ENCODE data around the gene ZNHIT6. TPM values are rescaled to one million over a fixed set of nuclear protein-coding genes. Genes with fewer than 3 reads are reported as not detected.

The ZNHIT6 gene
- total RNA-seq, 4 donors from 2014 or later = 6.6 to 11.4 (median 7.8) TPM

DNA sequence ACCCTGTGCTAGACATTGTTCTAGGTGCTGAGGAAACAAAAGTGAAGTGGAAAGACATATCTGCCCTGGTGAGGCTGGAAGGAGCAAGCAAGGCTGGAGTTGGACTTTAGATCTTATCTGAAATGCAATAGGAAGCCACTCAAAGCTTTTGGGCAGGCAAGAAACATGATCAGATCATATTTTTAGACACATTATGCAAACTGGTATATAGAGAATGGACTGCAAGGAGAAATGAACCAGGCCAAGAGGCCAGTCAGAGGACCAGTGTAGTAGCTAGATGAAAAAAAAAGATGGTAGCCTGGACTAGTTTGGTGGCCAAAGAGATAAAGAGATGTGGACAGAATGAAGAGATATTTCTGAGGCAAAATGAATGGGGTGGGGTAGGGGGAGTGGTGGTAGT, 81.4 kb downstream of the ZNHIT6 start:
- in situ Hi-C loops (cut with MboI; ENCODE audit: low sequenced_read_pairs in 4 of 4) = no loop called here

DNA sequence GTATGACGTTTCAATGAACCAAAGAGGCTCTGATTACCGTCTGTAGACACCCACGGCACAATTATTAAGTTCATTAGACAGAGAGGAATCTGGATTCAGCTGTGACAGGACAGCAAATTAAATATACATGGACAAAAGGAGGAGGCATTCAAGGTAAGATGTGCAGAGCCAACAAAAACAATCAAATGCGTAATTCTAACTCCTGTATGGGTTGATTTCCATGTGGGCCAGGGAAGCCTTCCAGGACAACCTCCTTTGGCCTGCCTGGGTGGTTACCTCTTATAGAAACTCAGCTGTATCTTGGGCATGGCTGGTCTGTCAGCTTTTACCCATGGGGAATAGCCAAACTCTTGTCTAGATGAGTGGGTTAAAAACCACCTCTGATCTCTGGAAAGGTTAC, 83.9 kb downstream of the ZNHIT6 start:
- Histone ChIP-seq H3K36me3 (no peaks in the 10 kb centered on the region), H3K4me1 (peaks cover 34 to 35% of the 10 kb centered on the region in 2 donors), H3K4me3 (no peak overlapping the region), H3K27ac (no peak overlapping the region), H3K27me3 (no peaks in the 10 kb centered on the region), H3K9me3 (no peaks in the 10 kb centered on the region)
- ATAC-seq (no peak), DNase-seq (no peak)
- TF ChIP-seq, protein P1, sequence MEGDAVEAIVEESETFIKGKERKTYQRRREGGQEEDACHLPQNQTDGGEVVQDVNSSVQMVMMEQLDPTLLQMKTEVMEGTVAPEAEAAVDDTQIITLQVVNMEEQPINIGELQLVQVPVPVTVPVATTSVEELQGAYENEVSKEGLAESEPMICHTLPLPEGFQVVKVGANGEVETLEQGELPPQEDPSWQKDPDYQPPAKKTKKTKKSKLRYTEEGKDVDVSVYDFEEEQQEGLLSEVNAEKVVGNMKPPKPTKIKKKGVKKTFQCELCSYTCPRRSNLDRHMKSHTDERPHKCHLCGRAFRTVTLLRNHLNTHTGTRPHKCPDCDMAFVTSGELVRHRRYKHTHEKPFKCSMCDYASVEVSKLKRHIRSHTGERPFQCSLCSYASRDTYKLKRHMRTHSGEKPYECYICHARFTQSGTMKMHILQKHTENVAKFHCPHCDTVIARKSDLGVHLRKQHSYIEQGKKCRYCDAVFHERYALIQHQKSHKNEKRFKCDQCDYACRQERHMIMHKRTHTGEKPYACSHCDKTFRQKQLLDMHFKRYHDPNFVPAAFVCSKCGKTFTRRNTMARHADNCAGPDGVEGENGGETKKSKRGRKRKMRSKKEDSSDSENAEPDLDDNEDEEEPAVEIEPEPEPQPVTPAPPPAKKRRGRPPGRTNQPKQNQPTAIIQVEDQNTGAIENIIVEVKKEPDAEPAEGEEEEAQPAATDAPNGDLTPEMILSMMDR (IDR thresholded peaks at IDR 0.05 in 4 of 5, conservative IDR thresholded peaks at IDR 0.05 in 1 of 5) = no peak
- TF ChIP-seq POLR2A (IDR thresholded peaks at IDR 0.05) = no peak
- in situ Hi-C loops (cut with MboI; ENCODE audit: low sequenced_read_pairs in 4 of 4) = no loop called here
- intact Hi-C loops (cut with DNase I; ENCODE audit: low total_unique reads) = no loop called here

More for the DNA sequence above, 81.4 kb downstream of the ZNHIT6 start:
- H3K4me3 ChIP-seq = no peak overlapping the region
- H3K9me3 ChIP-seq = no peaks in the 10 kb centered on the region
- H3K27ac ChIP-seq = peak overlapping the region in 1 of 4 donors; percentile 6
- ATAC-seq (peak; percentile 48 to 78), DNase-seq (no peak)
- H3K27me3 ChIP-seq = no peaks in the 10 kb centered on the region
- TF ChIP-seq, protein P1 (IDR thresholded peaks at IDR 0.05 in 4 of 5, conservative IDR thresholded peaks at IDR 0.05 in 1 of 5) = no peak
- no peak for TF ChIP-seq POLR2A (IDR thresholded peaks at IDR 0.05)
- intact Hi-C loops (cut with DNase I; ENCODE audit: low total_unique reads) = no loop called here
- no peaks in the 10 kb centered on the region for H3K36me3 ChIP-seq
- H3K4me1 ChIP-seq = peaks cover 35 to 38% of the 10 kb centered on the region in 2 donors

DNA sequence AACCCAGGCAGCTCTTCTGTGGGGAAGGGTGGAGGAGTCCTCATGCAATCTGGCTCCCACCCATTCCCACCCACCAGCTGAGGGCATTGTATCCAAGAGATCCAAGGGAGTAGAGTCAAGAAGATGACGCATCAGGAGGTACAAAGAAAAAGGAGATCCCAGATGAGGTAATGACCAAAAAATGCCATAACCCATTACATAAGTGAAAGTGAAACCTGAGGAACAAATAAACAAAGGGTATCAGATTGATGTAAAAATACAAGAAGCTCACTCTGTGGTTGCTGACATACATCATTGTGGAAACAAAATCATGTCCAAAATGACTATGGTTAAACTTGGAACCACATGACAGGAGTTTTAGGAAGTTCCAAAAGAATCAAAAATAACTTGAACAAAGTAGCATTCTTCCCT, 85.2 kb downstream of the ZNHIT6 start:
- Histone ChIP-seq H3K9me3 (no peaks in the 10 kb centered on the region), H3K27me3 (no peaks in the 10 kb centered on the region), H3K4me3 (no peak overlapping the region), H3K4me1 (peaks cover 23 to 24% of the 10 kb centered on the region in 2 donors), H3K27ac (no peak overlapping the region), H3K36me3 (no peaks in the 10 kb centered on the region)
- intact Hi-C loops (cut with DNase I; ENCODE audit: low total_unique reads) (no loop called here), in situ Hi-C loops (cut with MboI; ENCODE audit: low sequenced_read_pairs in 4 of 4) (no loop called here)
- TF ChIP-seq, protein P1 (IDR thresholded peaks at IDR 0.05 in 4 of 5, conservative IDR thresholded peaks at IDR 0.05 in 1 of 5) = no peak
- ATAC-seq (no peak), DNase-seq (no peak)

DNA sequence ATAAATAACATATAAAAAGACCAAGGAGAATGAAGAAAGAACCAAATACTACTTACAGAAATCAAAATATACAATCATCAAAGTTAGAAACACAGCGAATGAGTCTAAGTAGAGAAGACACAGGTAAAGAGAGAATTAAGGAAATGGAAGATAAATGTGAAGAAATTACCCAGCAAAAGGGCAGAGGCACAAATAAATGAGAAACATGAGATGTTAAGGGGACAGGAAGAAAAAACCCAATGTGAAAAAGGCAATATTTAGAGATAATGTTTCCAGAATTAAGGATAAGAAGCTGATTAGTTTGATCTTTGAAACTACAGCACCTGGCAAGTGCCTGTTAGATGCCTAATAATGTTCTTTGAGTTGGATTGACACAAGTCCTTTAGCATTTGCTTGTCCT, 86.8 kb downstream of the ZNHIT6 start:
- ATAC-seq = no peak

More for the DNA sequence above, 86.8 kb downstream of the ZNHIT6 start:
- H3K4me1 ChIP-seq = peaks cover 7% of the 10 kb centered on the region in 2 donors
- H3K4me3 ChIP-seq = no peak overlapping the region
- intact Hi-C loops (cut with DNase I; ENCODE audit: low total_unique reads) = no loop called here
- no peaks in the 10 kb centered on the region for H3K9me3 ChIP-seq
- no peak for TF ChIP-seq POLR2A (IDR thresholded peaks at IDR 0.05)
- TF ChIP-seq, protein P1 (IDR thresholded peaks at IDR 0.05 in 4 of 5, conservative IDR thresholded peaks at IDR 0.05 in 1 of 5) = no peak
- DNase-seq = no peak
- in situ Hi-C loops (cut with MboI; ENCODE audit: low sequenced_read_pairs in 4 of 4) = no loop called here
- H3K36me3 ChIP-seq = no peaks in the 10 kb centered on the region
- no peak overlapping the region for H3K27ac ChIP-seq
- H3K27me3 ChIP-seq = no peaks in the 10 kb centered on the region

All from gastrocnemius medialis (tissue), 4 donors.